Omental fat pad (tissue), 4 donors: ENCODE results near the gene EPO. TPM values are rescaled to one million over a fixed set of nuclear protein-coding genes. Genes with fewer than 3 reads are reported as not detected.

Experiments
- ATAC-seq: fragments of 150-250 bp; one replicate; pipeline ENCODE4 v1.9.1; 2016; ENCODE audit warnings: mild to moderate bottlenecking, moderate library complexity; ENCODE audit not compliant: low FRiP score
- DNase-seq: peaks from one replicate; pipeline ENCODE4 v3.0.0-alpha.2; 2019; ENCODE audit warnings: low spot score
- total RNA-seq, 4 donors: library from RNA; depleted of rRNA; stranded (reverse); fragments of >200 nt; gene quantifications; one replicate each; pipeline ENCODE4 v1.1.0, GENCODE V29; 2016
- TF ChIP-seq, protein P1 (sequence below), 3 donors: fragments of 450-650 bp; IDR thresholded peaks; one replicate each; pipeline ENCODE4 v1.5.1; 2016 to 2017; ENCODE audit warnings: antibody characterized with exemption in 3 of 3, mild to moderate bottlenecking in 3 of 3, moderate library complexity in 2 of 3

EPO gene
- total RNA-seq, 4 donors from 2014 or later, result not detected

DNA sequence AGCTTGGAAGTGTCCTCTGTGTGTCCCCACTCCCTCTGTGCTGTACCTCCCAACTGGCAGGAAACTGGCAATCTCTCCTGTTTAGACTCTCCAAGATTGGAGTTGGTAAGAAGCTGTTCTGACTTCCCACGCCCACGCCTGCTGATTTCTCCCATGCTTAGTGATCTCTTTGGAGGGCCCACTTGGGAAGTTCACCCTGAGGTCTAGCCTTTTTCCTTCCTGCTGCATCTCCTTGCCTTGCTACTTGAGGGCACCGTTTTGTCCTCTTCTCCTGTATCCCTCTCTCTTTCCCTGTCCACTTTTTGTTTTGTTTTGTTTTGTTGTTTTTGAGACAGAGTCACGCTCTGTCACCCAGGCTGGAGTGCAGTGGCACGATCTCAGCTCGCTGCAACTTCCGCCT, 48.5 kb downstream of the EPO start:
- DNase-seq (no peak), ATAC-seq (no peak)
- TF ChIP-seq, protein P1, sequence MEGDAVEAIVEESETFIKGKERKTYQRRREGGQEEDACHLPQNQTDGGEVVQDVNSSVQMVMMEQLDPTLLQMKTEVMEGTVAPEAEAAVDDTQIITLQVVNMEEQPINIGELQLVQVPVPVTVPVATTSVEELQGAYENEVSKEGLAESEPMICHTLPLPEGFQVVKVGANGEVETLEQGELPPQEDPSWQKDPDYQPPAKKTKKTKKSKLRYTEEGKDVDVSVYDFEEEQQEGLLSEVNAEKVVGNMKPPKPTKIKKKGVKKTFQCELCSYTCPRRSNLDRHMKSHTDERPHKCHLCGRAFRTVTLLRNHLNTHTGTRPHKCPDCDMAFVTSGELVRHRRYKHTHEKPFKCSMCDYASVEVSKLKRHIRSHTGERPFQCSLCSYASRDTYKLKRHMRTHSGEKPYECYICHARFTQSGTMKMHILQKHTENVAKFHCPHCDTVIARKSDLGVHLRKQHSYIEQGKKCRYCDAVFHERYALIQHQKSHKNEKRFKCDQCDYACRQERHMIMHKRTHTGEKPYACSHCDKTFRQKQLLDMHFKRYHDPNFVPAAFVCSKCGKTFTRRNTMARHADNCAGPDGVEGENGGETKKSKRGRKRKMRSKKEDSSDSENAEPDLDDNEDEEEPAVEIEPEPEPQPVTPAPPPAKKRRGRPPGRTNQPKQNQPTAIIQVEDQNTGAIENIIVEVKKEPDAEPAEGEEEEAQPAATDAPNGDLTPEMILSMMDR (IDR thresholded peaks at IDR 0.05), result no peak

Other genes with a start within 250 kb of the EPO start
- gene TSC22D4, start 241.3 kb upstream of the EPO start, total RNA-seq, result 10 to 100 TPM; 15.6 to 36.4 (median 21.4) TPM
- gene NYAP1, start 236.5 kb upstream of the EPO start, total RNA-seq, result 1 to 10 TPM in 3 of 4 donors, under 1 TPM in 1; 0.63 to 3.6 (median 2.1) TPM
- gene AGFG2, start 181.3 kb upstream of the EPO start, total RNA-seq, result 10 to 100 TPM; 10.6 to 45.0 (median 21.3) TPM
- 1 to 10 TPM in 3 of 4 donors, not detected in 1; 1.1 to 4.7 (median 1.7) TPM for gene SAP25, start 146.6 kb upstream of the EPO start, total RNA-seq
- 100 to 1,000 TPM in 1 of 4 donors, 10 to 100 TPM in 3; 51.8 to 108 (median 55.7) TPM for gene LRCH4, start 134.3 kb upstream of the EPO start, total RNA-seq
- under 1 TPM in 1 of 4 donors, not detected in 3; 0.36 TPM for gene FBXO24, start 134.1 kb upstream of the EPO start, total RNA-seq
- 10 to 100 TPM; 20.6 to 87.2 (median 40.5) TPM for gene PCOLCE, start 118.1 kb upstream of the EPO start, total RNA-seq
- 1 to 10 TPM; 5.4 to 8.9 (median 7.2) TPM for gene MOSPD3, start 107.9 kb upstream of the EPO start, total RNA-seq
- under 1 TPM in 1 of 4 donors, not detected in 3; 0.60 TPM for gene TFR2, start 78.9 kb upstream of the EPO start, total RNA-seq
- not detected for gene ACTL6B, start 64.0 kb upstream of the EPO start, total RNA-seq
- 100 to 1,000 TPM; 145 to 245 (median 203) TPM for gene GNB2, start 46.7 kb upstream of the EPO start, total RNA-seq
- 10 to 100 TPM; 17.7 to 44.0 (median 19.4) TPM for gene GIGYF1, start 26.2 kb upstream of the EPO start, total RNA-seq
- 10 to 100 TPM; 17.5 to 39.9 (median 19.4) TPM for gene POP7, start 14.3 kb upstream of the EPO start, total RNA-seq
- not detected for gene ZAN, start 13.1 kb downstream of the EPO start, total RNA-seq
- 10 to 100 TPM; 24.3 to 73.5 (median 37.4) TPM for gene EPHB4, start 107.1 kb downstream of the EPO start, total RNA-seq
- 10 to 100 TPM in 3 of 4 donors, 1 to 10 TPM in 1; 9.6 to 29.0 (median 13.3) TPM for gene SLC12A9, start 132.2 kb downstream of the EPO start, total RNA-seq
- gene TRIP6, start 146.9 kb downstream of the EPO start, total RNA-seq, result 10 to 100 TPM; 48.7 to 71.3 (median 53.0) TPM
- gene SRRT, start 154.6 kb downstream of the EPO start, total RNA-seq, result 10 to 100 TPM; 44.9 to 87.3 (median 60.9) TPM
- gene UFSP1, start 169.2 kb downstream of the EPO start, total RNA-seq, result 1 to 10 TPM; 4.7 to 8.0 (median 7.3) TPM
- gene ACHE, start 175.4 kb downstream of the EPO start, total RNA-seq, result under 1 TPM; 0.50 to 0.96 (median 0.73) TPM
- gene MUC3A, start 229.1 kb downstream of the EPO start, total RNA-seq, result 1 to 10 TPM in 1 of 4 donors, under 1 TPM in 3; 0.09 to 1.1 (median 0.24) TPM
- gene MUC12, start 249.1 kb downstream of the EPO start, total RNA-seq, result 1 to 10 TPM in 1 of 4 donors, not detected in 3; 2.4 TPM